H54 (cell line): ENCODE results near the gene PDCD7.

Experiments
- DNase-seq: peaks from one replicate; pipeline ENCODE4 v3.0.0; 2011; ENCODE audit warnings: low spot score, mixed read lengths; ENCODE audit not compliant: insufficient read length
- FAIRE-seq: peaks from 3 replicates; lab custom pipeline; 2011; peaks lifted over from hg19 to GRCh38; lab: Jason Lieb, UNC
- POLR2A ChIP-seq: IDR thresholded peaks from 2 replicates; pipeline ENCODE4 v1.6.1; 2011; ENCODE audit warnings: low read depth, mild to moderate bottlenecking, low read length

PDCD7 gene

GRCh38 chr15:65091946-65092770, 41.5 kb downstream of the PDCD7 start:
- FAIRE-seq (no peak), DNase-seq (no peak)
- no peak for TF ChIP-seq POLR2A

- TF ChIP-seq POLR2A, result no peak
- no peak for FAIRE-seq
- DNase-seq, result no peak
Observed at GRCh38 chr15:65089206-65089824, 44.3 kb downstream of the PDCD7 start.

- DNase-seq, result no peak
- FAIRE-seq, result no peak
- TF ChIP-seq POLR2A, result no peak
Observed at GRCh38 chr15:65088643-65089021, 45.0 kb downstream of the PDCD7 start.

- FAIRE-seq, result no peak
- no peak for DNase-seq
- TF ChIP-seq POLR2A, result no peak
Observed at GRCh38 chr15:65087873-65088642, 45.5 kb downstream of the PDCD7 start.

GRCh38 chr15:65087411-65087810, 46.2 kb downstream of the PDCD7 start:
- FAIRE-seq (no peak), DNase-seq (no peak)
- TF ChIP-seq POLR2A, result no peak

- TF ChIP-seq POLR2A, result no peak
- no peak for FAIRE-seq
- no peak for DNase-seq
Observed at GRCh38 chr15:65086680-65087111, 46.9 kb downstream of the PDCD7 start.

GRCh38 chr15:65085990-65086679, 47.5 kb downstream of the PDCD7 start:
- DNase-seq (no peak), FAIRE-seq (no peak)
- TF ChIP-seq POLR2A, result no peak

- TF ChIP-seq POLR2A, result no peak
- no peak for DNase-seq
- FAIRE-seq, result no peak
Observed at GRCh38 chr15:65085207-65085753, 48.3 kb downstream of the PDCD7 start.

- FAIRE-seq, result no peak
- no peak for TF ChIP-seq POLR2A
- DNase-seq, result no peak
Observed at GRCh38 chr15:65084500-65085206, 49.0 kb downstream of the PDCD7 start.

GRCh38 chr15:65083262-65083701, 50.3 kb downstream of the PDCD7 start:
- DNase-seq, result no peak
- TF ChIP-seq POLR2A, result no peak
- no peak for FAIRE-seq

- DNase-seq, result no peak
- no peak for FAIRE-seq
- TF ChIP-seq POLR2A, result no peak
Observed at GRCh38 chr15:65082303-65082953, 51.2 kb downstream of the PDCD7 start.

GRCh38 chr15:65081758-65082157, 51.9 kb downstream of the PDCD7 start:
- DNase-seq (no peak), FAIRE-seq (no peak)
- TF ChIP-seq POLR2A, result no peak
